Measurements from ENCODE around the gene YWHAE. TPM values are rescaled to one million over a fixed set of nuclear protein-coding genes. Genes with fewer than 3 reads are reported as not detected.

The YWHAE gene
- total RNA-seq, 1 experiment from 2014 or later = 370 TPM

DNA sequence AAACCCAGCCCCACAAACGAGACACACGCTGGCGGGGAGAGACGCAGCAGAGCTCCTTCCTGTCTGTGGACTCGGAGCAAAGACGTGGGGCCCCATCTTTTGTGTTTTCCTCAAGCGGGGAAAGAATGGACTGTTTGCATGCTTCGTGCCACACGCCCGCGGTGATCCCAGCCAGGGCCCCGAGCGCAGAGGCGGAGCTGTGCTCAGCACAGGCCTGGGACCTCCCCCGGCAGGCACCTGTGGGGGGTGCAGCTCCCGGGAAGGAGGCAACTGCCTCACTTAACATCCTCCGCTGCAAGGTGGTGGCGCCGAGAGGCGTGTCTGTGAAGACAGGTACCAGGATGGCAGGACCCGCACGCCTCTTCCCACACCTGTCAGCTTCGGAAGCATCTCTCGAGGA, 101.4 kb downstream of the YWHAE start:
- no peak for DNase-seq (ENCODE audit: low read depth in 1 of 2, low spot score in 2 of 2)
- H3K4me1 ChIP-seq (replicated peaks) = no peaks in the 10 kb centered on the region
- no peaks in the 10 kb centered on the region for H3K36me3 ChIP-seq
- H3K9me3 ChIP-seq (replicated peaks) = no peaks in the 10 kb centered on the region
- H3K27me3 ChIP-seq (replicated peaks) = peaks cover 8% of the 10 kb centered on the region
- H3K4me3 ChIP-seq = no peak overlapping the region
- no peak overlapping the region for H3K27ac ChIP-seq

Other genes with a start within 250 kb of the YWHAE start
- 7.3 and 16.7 TPM in 2 replicates for gene ABR, start 220.2 kb downstream of the YWHAE start, total RNA-seq (2014; rRNA removed; shearing (Covaris generic))
- not detected in 2 replicates for gene BHLHA9, start 129.8 kb downstream of the YWHAE start, total RNA-seq (2014; rRNA removed; shearing (Covaris generic))
- gene TRARG1, start 120.6 kb downstream of the YWHAE start, total RNA-seq (2014; rRNA removed; shearing (Covaris generic)) = not detected in 2 replicates
- gene CRK, start 56.0 kb upstream of the YWHAE start, total RNA-seq (2014; rRNA removed; shearing (Covaris generic)) = 99.7 and 102 TPM in 2 replicates
- 113 and 155 TPM in 2 replicates for gene MYO1C, start 92.5 kb upstream of the YWHAE start, total RNA-seq (2014; rRNA removed; shearing (Covaris generic))
- gene INPP5K, start 116.4 kb upstream of the YWHAE start, total RNA-seq (2014; rRNA removed; shearing (Covaris generic)) = 18.1 and 34.4 TPM in 2 replicates
- gene PITPNA, start 162.6 kb upstream of the YWHAE start, total RNA-seq (2014; rRNA removed; shearing (Covaris generic)) = 15.7 and 37.8 TPM in 2 replicates
- gene SLC43A2, start 228.6 kb upstream of the YWHAE start, total RNA-seq (2014; rRNA removed; shearing (Covaris generic)) = 2.0 and 3.4 TPM in 2 replicates
- 0.16 TPM in 2 replicates for gene SCARF1, start 245.5 kb upstream of the YWHAE start, total RNA-seq (2014; rRNA removed; shearing (Covaris generic))
- gene RILP, start 249.6 kb upstream of the YWHAE start, total RNA-seq (2014; rRNA removed; shearing (Covaris generic)) = 0.22 and 1.0 TPM in 2 replicates

All from SJSA1 (cell line).